D721Med (cell line): ENCODE measurements around the gene NUP93.

ENCODE experiments used
- DNase-seq: peaks from one replicate; pipeline ENCODE4 v3.0.0; 2011; ENCODE audit warnings: low spot score; ENCODE audit not compliant: insufficient read length
- FAIRE-seq: peaks from 2 replicates; lab custom pipeline; 2011; peaks lifted over from hg19 to GRCh38; lab: Jason Lieb, UNC
- CTCF ChIP-seq: IDR thresholded peaks from 2 replicates; pipeline ENCODE4 v1.5.1; 2012; ENCODE audit warnings: mild to moderate bottlenecking, control low read depth; ENCODE audit not compliant: insufficient read depth; ENCODE audit errors: missing control alignments

The NUP93 gene

GRCh38 chr16:56767024-56767423 lies 37.1 kb downstream of the NUP93 start:
- FAIRE-seq (no peak), DNase-seq (no peak)
- no peak for TF ChIP-seq CTCF

GRCh38 chr16:56769677-56770076 lies 39.7 kb downstream of the NUP93 start:
- DNase-seq = no peak
- FAIRE-seq = no peak
- no peak for TF ChIP-seq CTCF

GRCh38 chr16:56771558-56772279 lies 41.8 kb downstream of the NUP93 start:
- no peak for TF ChIP-seq CTCF
- FAIRE-seq (no peak), DNase-seq (no peak)

- DNase-seq (no peak), FAIRE-seq (no peak)
- no peak for TF ChIP-seq CTCF
Measured at GRCh38 chr16:56773532-56773931, 43.6 kb downstream of the NUP93 start.

- peak; percentile 11 for FAIRE-seq
- no peak for TF ChIP-seq CTCF
- peak; percentile 12 for DNase-seq
Measured at GRCh38 chr16:56774016-56774680, 44.2 kb downstream of the NUP93 start.

- FAIRE-seq (no peak), DNase-seq (no peak)
- no peak for TF ChIP-seq CTCF
Measured at GRCh38 chr16:56775162-56775561, 45.2 kb downstream of the NUP93 start.

- no peak for TF ChIP-seq CTCF
- FAIRE-seq (no peak), DNase-seq (no peak)
Measured at GRCh38 chr16:56776562-56776961, 46.6 kb downstream of the NUP93 start.
